Upper lobe of left lung (tissue), 4 donors: ENCODE results near the gene CNOT4.

Experiments used
- CTCF ChIP-seq, 6 experiments: fragments of 450-650 bp in 4 of 6; fragments of 200-600 bp in 2 of 6; sonication (generic) in 2 of 6; IDR thresholded peaks; one replicate each; pipeline ENCODE4 v1.5.1; 2016 to 2019; ENCODE audit warnings: antibody characterized with exemption in 6 of 6
- EP300 ChIP-seq, 4 donors: sonication (generic); formaldehyde crosslinking; IDR thresholded peaks; one replicate each; pipeline ENCODE4 v1.5.1; 2017; ENCODE audit warnings: antibody characterized with exemption in 4 of 4, control low read depth in 2 of 4
- POLR2A ChIP-seq, 4 donors: fragments of 450-650 bp; IDR thresholded peaks; one replicate each; pipeline ENCODE4 v1.5.1; 2016 to 2017; ENCODE audit warnings: antibody characterized with exemption in 4 of 4, mild to moderate bottlenecking in 2 of 4
- POLR2AphosphoS5 ChIP-seq, 2 donors: sonication (generic); formaldehyde crosslinking; IDR thresholded peaks; one replicate each; pipeline ENCODE4 v1.5.1; 2017; ENCODE audit warnings: antibody characterized with exemption in 2 of 2

DNA sequence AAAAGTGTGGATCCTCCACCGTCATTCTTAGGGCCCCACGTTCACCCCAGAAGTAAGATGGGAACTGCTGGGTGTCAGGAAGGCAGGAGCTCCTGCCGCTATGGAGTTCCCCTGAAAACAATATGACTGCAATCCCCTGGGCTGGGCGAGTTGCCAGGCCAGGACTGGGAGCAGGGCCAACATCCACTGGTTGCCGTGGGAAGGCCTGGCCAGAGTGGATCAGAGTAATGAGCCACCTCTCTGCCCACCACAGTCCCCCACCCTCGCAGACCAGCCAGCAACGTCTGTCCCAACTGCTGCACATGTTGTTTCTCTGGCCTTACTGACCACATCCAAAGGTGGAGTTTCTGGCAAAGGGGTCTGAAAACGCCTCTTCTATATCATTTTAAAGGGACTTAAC, 189.6 kb downstream of the CNOT4 start:
- no peak for TF ChIP-seq POLR2AphosphoS5 (IDR thresholded peaks at IDR 0.05)
- TF ChIP-seq POLR2A (IDR thresholded peaks at IDR 0.05): no peak
- no peak for TF ChIP-seq EP300 (IDR thresholded peaks at IDR 0.05)
- no peak for TF ChIP-seq CTCF (IDR thresholded peaks at IDR 0.05)
